NCI-H82 treated with DMSO at 0.1 percent for 48 hours (cell line): ENCODE measurements around the gene ABCB8.
"Not testable (repeated sequence)": the region's sequence is repeated elsewhere in the genome, so short reads cannot be mapped to it uniquely, and the experiment has no call there.

Source experiments
- DNase-seq: peaks from one replicate; lab custom pipeline; 2025; ENCODE audit not compliant: unreplicated experiment; lab: John Stamatoyannopoulos, UW

The ABCB8 gene

GRCh38 chr7:150997817-150998216, 30.4 kb upstream of the ABCB8 start:
- DNase-seq, result no peak

- DNase-seq, result no peak
These were observed 29.9 kb upstream of the ABCB8 start for GRCh38 chr7:150998341-150998740.

- no peak for DNase-seq
These were observed 29.2 kb upstream of the ABCB8 start for GRCh38 chr7:150999001-150999400.

- DNase-seq, result no peak
These were observed 28.6 kb upstream of the ABCB8 start for GRCh38 chr7:150999497-151000230.

GRCh38 chr7:151000897-151001495, 27.3 kb upstream of the ABCB8 start:
- DNase-seq, result no peak

GRCh38 chr7:151001546-151001945, 26.7 kb upstream of the ABCB8 start:
- no peak for DNase-seq

- DNase-seq, result no peak
These were observed 24.7 kb upstream of the ABCB8 start for GRCh38 chr7:151003572-151003971.

- no peak for DNase-seq
These were observed 22.7 kb upstream of the ABCB8 start for GRCh38 chr7:151005566-151005965.

- DNase-seq, result no peak
These were observed 21.5 kb upstream of the ABCB8 start for GRCh38 chr7:151006590-151007300.

GRCh38 chr7:151007469-151007898, 20.8 kb upstream of the ABCB8 start:
- no peak for DNase-seq

GRCh38 chr7:151008143-151008510, 20.1 kb upstream of the ABCB8 start:
- DNase-seq, result no peak

GRCh38 chr7:151008511-151009323, 19.5 kb upstream of the ABCB8 start:
- DNase-seq, result no peak

- no peak for DNase-seq
These were observed 18.8 kb upstream of the ABCB8 start for GRCh38 chr7:151009327-151010036.

- DNase-seq, result no peak
These were observed 18.3 kb upstream of the ABCB8 start for GRCh38 chr7:151010037-151010306.

GRCh38 chr7:151010307-151011096, 17.7 kb upstream of the ABCB8 start:
- no peak for DNase-seq

- DNase-seq, result no peak
These were observed 17.2 kb upstream of the ABCB8 start for GRCh38 chr7:151011097-151011409.

- not testable (repeated sequence) for DNase-seq
These were observed 16.6 kb upstream of the ABCB8 start for GRCh38 chr7:151011616-151012015.

GRCh38 chr7:151012031-151012692, 16.1 kb upstream of the ABCB8 start:
- DNase-seq, result no peak

GRCh38 chr7:151012911-151013347, 15.3 kb upstream of the ABCB8 start:
- peak; percentile 39 for DNase-seq

- no peak for DNase-seq
These were observed 14.9 kb upstream of the ABCB8 start for GRCh38 chr7:151013356-151013732.
